ENCODE measurements around the gene EXOG.

EXOG gene

DNA sequence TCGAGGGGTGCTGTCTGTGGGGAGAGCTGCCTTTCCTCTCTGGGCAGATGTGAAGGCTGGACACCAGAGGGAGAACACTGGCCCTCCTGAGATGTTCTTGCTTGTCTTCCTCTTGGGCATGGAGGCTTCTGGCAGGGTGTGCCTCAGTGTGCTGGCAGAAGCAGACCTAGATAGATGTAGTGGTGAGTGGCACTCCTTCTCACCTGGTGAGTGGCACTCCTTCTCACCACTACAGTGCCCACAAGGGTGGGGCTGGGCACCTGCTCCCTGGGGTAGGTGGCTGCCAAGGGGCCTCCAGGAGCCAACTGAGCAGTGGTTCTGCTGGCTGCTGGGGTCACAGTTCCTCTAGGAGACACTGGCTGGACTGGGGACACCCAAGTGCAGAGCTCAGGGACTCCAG, 23.8 kb upstream of the EXOG start:
- DNase-seq (ENCODE audit: low read depth, low spot score), result no peak
- no peak overlapping the region for H3K27ac ChIP-seq

DNA sequence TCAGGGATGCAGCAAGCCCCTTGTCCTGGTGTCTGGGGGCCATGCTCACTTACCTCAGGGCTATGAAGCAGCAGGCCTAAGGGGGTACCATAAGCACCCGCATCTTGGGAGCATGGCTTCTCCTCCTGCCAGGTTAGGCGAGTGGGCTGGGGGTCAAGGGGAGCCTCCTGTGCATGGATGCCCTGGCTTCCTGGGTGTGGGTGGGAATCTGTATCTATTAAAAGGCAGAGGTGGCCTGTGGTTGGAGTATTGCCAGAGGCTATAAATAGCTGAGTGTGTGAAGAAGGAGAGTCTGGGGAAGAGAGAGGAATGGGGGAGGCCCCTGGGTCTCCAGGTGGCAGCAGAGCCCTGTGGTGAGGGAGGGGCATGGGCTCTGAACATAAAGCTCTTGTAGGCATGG, 22.9 kb upstream of the EXOG start:
- DNase-seq (ENCODE audit: low read depth, low spot score), result no peak
- no peak overlapping the region for H3K27ac ChIP-seq

DNA sequence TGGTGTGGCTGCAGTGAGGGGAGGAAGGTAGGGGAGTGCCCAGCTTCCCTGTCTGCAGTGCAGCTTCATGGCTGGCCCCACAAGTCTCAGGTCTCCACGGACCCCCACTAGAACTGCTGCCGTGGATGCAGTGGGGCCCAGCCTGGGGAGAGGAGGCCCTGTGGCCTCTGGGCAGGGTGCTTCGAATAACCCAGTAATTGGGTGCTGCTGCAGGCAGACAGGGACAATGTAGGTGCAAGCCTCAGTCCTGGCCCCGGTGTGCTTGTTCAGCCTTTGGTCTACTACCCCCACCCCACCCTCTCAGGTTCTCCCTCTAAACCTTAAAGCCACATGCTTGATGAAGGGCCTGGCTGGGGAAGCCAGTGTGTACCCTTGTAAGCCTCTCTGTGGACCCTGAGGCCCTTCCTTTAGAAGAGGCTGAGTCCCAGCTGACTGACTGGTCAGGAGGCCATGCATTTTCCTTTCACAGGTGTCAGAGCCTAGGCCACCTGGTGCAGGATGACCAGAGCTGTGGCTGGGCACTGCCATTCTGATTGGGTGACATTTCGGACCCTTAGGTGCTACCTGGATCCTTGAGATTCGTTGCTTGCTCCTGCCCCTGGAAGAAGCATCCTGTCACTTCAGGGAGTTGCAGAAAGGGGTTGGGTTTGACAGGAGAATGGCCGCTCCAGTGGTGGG, 21.1 kb upstream of the EXOG start:
- H3K27ac ChIP-seq, result no peak overlapping the region
- no peak for DNase-seq (ENCODE audit: low read depth, low spot score)

DNA sequence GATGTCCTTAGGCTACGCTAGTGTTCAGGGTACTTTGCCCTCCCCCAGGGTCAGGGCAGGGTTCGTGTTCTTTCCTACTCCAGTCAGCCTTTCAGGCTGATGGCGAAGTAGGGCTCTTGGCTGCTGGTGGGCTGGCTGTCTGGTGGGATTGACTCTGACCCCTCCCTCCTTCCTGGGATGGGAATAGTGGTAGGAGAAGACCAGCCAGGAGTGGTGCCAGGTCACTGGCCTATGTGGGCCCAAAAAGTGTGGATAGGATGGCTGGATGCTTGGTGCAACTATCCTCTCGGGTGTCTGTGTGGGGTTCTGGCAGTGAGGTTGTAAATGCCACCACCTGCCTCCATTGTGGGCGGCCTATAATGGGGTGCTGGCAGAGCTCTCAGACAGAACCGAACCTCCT, 20.4 kb upstream of the EXOG start:
- H3K27ac ChIP-seq, result no peak overlapping the region
- DNase-seq (ENCODE audit: low read depth, low spot score), result no peak

DNA sequence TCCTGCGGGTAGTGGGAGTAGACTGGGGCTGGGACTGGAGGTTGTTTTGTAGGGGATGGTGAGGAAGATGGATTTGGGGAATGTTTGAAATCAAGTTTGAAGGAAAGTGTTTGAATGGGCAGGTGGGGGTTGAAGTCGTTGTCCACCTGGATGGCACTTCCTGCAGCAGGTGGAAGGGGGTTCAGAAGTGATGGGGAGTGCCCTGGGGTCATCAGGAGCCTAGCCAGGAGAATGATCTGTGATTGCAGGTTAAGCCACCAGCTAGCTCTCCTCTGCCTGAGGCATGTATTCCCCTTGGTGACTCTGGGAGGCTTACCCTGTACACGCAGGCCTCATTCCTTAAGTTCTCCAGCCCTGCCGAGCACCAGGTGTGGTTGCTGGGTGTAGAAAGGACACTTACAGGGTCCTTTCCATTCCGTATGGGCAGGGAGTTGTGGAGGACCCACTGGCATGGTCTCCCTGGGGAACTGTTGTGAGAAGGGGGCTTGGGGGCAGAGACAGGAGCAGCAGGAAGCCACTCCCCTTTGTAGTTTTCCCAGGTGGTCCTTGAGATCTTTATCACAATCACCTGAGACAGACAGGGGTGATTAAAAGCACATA, 19.9 kb upstream of the EXOG start:
- DNase-seq (ENCODE audit: low read depth, low spot score), result no peak
- no peak overlapping the region for H3K27ac ChIP-seq

DNA sequence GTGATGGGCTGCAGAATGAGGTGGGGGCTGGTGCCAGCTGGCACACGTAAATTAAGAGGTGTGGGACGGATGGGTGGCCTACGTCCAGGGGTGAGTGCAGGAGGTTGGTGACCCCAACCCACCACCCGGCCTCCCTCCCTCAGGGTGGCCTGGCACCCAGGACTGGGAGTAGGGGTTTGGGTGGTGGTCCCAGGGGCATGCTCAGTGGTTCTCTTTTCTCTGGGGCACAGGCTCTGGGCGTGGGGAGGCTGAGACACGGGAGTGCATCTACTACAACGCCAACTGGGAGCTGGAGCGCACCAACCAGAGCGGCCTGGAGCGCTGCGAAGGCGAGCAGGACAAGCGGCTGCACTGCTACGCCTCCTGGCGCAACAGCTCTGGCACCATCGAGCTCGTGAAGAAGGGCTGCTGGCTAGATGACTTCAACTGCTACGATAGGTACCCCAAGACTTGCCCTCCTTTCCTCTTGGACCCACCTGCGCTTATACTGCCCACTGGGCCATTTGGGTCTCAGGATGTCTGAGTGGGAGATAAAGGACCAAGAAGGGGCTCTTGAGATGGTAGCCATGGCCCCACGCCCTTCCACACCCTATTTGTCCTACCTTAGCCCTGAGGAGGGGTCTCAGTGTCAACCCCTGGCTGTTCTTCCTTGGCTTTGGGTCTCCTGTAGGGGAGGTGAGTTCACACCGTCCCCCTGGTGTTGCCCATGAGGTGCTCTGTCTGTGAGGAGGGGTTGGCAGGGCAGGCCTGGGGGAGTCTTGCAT, 18.9 kb upstream of the EXOG start:
- no peak overlapping the region for H3K27ac ChIP-seq
- DNase-seq (ENCODE audit: low read depth, low spot score), result no peak

DNA sequence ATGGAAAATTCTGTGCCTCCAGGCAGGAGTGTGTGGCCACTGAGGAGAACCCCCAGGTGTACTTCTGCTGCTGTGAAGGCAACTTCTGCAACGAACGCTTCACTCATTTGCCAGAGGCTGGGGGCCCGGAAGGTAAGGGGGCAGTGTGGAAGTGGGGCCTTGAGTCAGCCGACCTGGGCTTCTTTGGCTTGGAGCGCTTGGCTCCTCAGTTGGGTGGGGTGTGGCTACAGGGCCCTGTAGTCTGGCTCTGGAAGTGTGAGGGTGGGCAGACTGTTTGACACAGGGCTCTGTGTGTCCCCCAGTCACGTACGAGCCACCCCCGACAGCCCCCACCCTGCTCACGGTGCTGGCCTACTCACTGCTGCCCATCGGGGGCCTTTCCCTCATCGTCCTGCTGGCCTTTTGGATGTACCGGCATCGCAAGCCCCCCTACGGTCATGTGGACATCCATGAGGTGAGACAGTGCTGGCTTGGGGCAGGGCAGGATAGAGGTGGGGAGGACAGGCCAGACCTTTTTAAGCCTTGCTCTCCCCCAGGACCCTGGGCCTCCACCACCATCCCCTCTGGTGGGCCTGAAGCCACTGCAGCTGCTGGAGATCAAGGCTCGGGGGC, 18.2 kb upstream of the EXOG start:
- H3K27ac ChIP-seq, result no peak overlapping the region
- no peak for DNase-seq (ENCODE audit: low read depth, low spot score)

DNA sequence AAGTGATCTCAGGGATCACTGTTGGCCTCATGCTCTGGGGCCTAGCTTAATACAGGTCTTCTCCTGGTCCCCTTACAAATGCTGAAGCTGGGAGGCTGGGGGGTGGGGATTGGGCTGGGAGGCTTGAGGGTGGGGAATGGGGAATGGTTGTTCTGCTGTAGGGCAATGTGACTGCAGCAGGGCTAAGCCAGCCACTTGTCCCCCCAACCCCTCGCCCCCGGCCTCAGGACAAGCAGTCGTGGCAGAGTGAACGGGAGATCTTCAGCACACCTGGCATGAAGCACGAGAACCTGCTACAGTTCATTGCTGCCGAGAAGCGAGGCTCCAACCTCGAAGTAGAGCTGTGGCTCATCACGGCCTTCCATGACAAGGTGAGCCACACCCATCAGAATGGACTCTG, 17.2 kb upstream of the EXOG start:
- no peak for DNase-seq (ENCODE audit: low read depth, low spot score)

DNA sequence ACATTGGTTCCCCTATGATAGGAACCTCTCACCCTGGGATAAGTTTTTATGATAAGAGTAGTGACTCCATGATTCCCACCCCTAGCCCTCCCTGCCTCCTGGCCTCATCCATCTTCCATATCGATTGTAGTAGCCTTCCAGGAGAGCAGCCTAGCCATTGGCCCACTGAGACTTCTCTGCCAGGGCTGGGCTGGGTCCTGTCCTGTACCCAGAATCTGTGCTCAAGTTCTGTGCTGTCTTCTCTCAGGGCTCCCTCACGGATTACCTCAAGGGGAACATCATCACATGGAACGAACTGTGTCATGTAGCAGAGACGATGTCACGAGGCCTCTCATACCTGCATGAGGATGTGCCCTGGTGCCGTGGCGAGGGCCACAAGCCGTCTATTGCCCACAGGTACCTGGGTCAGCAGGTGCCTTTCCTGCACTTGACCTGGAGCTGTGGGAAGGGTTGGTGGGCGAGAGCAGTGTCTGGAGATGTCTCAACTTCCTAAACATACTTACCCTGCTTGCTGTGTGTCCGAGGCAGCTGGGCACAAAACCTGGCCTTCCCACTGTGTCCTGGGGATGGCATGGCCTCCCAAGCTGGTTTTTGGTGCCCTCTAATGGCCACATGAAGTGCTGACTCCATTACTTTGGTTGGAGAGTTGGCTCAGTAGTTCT, 16.6 kb upstream of the EXOG start:
- no peak for DNase-seq (ENCODE audit: low read depth, low spot score)
- H3K27ac ChIP-seq, result no peak overlapping the region

More for the DNA sequence above, 17.2 kb upstream of the EXOG start:
- no peak overlapping the region for H3K27ac ChIP-seq

DNA sequence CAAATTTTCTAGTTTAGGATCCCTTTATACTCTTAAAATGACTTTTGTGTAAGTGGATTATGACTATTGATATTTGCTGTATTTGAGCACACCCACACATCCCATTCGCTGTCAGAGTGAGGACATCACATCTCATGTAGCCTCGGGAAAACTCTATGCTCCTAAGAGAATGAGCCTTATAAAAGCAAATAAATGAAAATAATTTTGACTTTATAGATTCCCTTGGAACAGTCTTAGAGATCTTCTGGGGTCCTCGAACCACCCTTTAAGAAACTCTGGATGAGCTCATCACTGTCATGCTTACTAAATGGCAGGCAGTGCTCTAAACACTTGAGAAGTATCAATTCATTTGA, 16.1 kb upstream of the EXOG start:
- DNase-seq (ENCODE audit: low read depth, low spot score), result no peak
- no peak overlapping the region for H3K27ac ChIP-seq

DNA sequence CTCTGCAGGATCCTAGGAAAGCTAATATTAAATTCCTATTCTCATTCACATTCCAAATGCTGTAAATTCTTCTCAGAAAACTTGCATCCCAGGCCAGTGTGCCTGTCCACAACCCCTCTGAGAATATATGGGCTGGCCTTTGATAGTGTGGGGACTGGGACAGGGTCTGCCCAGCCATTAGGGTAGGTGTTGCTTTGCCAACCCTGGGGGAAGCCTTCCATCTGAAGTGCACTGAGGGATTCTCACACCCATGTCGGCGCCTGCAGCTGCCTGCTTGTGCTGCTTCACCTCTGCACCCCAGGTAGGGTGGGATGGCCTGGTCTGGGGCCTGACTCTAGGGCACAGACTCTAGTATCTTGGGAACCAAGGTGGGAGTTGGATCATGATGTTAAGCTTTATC, 15.2 kb upstream of the EXOG start:
- no peak for DNase-seq (ENCODE audit: low read depth, low spot score)

DNA sequence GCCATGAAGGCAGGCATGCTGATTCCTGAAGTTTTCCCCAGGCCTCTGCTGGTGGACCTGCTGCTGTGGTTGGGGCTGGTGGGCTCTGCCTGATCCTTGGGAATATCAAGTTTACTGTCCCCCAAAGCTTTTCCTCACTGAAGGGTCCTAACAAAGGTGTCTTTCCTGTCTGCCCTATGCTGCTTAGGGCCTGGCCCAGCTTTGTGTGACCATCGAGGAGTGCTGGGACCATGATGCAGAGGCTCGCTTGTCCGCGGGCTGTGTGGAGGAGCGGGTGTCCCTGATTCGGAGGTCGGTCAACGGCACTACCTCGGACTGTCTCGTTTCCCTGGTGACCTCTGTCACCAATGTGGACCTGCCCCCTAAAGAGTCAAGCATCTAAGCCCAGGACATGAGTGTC, 13.2 kb upstream of the EXOG start:
- H3K27ac ChIP-seq, result no peak overlapping the region
- DNase-seq (ENCODE audit: low read depth, low spot score), result no peak

More for the DNA sequence above, 15.2 kb upstream of the EXOG start:
- no peak overlapping the region for H3K27ac ChIP-seq

DNA sequence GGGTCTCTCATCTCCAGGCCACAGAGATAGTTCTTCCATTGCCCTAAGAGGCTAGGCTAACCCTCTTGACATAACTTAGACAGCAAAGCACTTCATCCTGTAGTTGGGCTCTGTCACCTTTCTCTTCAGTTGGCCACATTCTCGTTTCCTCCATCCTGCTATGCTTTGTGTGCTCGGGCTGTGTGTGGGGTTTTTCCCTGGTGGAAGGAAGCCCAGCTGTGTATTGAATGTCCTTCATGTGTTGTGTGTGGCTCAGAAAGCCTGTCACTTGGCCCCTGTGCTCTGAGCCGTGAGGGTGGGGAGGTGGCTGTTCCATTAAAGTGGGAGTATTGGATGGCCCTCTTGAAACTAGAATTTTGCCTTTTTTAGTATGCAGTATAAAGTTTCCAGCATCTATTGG, 8.8 kb upstream of the EXOG start:
- no peak overlapping the region for H3K27ac ChIP-seq
- no peak for DNase-seq (ENCODE audit: low read depth, low spot score)

DNA sequence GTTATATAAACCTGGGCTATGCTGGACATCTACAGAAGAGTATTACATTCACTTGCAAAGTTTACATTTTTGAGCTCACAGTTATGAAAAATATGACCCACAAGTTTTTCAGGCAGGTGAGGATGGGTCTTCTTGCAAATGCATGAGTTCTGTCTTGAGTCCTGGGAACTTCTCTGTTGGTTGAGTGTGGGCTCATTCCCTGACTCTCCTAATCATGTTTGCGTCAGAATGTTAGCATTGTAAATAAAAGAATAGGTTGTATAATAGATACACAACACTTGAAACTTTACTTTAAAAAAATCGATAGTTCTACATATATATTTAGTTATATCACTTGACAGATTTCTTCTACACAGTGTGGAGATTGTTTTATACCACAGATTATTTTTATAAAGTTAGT, 7.2 kb upstream of the EXOG start:
- no peak overlapping the region for H3K27ac ChIP-seq

DNA sequence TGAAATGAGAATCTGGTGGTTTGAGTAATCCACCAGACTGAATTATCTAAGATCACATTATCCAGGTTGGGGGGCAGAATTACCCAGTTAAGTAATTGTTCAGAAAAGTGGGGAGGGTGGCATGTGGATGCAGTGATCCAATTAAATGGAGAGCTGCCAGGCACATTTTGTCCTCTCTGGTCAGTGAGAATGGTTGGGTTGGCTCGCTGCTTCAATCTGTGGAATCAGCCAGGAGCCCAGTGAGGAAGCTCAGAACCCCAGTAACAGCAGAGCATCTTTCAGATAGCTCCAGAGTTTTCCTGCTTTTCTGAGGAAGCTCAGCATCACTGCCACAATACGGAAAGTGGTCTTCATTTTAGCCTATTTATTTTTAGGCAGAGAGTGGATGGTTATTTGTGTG, 6.4 kb upstream of the EXOG start:
- no peak overlapping the region for H3K27ac ChIP-seq
- no peak for DNase-seq (ENCODE audit: low read depth, low spot score)

More for the DNA sequence above, 7.2 kb upstream of the EXOG start:
- DNase-seq (ENCODE audit: low read depth, low spot score), result no peak

DNA sequence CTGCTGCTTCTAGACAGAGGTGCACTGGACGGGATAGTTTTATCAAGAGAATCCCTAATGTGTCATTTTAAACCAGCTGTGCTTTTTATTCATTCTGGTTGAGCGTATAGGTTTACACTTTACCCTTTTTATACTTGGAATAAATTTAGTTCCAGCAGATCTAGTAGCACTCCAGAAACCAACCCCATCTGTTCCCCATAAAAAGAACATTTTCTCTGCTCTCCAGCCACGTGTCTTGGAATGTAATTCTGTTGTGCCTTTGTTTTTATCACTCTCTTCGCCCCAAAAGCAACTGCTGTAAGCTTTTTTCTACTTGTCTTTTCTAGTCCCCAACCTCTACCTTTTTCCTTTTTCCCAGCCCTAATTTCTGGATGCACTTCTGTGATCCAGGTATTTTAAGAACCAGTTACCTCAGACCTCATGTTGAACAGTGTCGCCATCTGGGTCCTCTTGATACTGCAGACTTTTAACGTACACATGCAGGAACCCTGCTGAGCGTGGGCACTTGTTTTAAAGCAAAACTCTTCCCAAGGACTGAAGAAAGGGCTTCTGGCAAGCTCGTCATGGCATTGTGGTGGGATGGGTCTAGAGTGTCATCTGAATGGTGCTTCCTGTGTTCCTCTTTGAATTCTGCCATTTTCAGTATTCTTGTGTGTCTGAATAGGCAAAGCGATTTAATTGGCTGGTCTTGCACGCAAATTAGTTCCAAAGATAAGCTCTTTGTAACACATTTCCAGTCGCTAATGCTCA, 5.7 kb upstream of the EXOG start:
- H3K27ac ChIP-seq, result no peak overlapping the region
- DNase-seq (ENCODE audit: low read depth, low spot score), result no peak

DNA sequence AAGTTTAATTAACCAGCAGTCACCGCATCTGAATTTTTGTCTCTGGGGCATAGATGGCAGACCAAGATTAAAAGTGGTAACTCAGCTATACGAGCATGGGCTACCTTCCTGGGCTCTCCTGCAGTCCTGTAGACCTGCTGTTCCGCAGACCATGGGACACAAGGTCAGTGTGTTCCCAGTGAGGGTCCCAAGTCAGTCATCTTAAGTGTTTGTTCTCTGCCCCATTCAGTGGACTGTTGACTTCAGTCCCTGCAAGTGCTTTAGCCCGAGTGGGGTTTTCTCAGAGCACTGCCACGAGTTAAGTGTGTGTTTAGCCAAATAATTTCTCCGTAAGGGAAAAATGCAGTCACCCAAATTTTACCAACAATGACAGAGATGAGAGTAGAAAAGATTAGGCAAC, 4.9 kb upstream of the EXOG start:
- H3K27ac ChIP-seq, result no peak overlapping the region
- no peak for DNase-seq (ENCODE audit: low read depth, low spot score)

DNA sequence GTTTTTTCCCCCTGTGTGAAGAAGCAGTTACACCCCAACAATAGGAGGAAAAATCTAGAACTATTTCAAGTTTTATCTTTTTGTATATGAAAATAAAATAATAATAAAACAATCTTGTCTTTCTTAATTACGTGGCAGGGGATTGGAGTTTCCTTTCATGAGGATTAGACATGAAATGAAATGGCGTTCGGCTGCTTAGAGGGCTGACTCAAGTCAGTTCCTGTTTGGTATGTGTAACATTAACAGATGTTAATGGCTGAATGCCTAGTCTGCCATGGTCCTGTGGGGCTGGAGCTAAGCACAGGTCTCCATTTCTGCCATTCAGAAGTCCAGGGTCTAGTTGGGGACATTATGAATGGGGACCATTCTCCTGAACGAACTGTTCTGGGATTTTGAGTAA, 3.1 kb upstream of the EXOG start:
- DNase-seq (ENCODE audit: low read depth, low spot score), result no peak
- H3K27ac ChIP-seq, result no peak overlapping the region

DNA sequence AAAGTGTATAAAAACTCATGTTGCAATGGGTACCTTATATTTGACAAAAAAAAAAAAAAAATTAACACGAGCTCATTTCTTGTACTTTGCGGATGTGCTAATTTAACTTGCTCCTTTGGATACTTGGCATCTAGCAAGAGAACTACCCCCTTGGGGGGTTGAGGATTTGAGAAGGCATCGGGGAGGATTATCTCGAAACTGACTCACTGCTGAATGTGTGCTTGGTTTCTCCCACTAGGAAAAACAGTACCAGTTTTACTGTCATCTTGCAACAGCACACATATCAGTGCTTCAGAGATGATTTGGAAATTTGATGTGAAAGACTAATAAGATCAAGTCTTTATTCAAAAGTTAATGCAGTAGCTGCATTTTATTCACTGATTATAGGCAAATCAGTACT, 891 bp downstream of the EXOG start:
- H3K27ac ChIP-seq, result peak overlapping the region; percentile 55
- no peak for DNase-seq (ENCODE audit: low read depth, low spot score)
